GM23338 (cell line): ENCODE results near the gene SND1. TPM values are rescaled to one million over a fixed set of nuclear protein-coding genes. Genes with fewer than 3 reads are reported as not detected.

Experiments
- ATAC-seq: fragments of 200-7000 bp; cut with Tn5 transposase; 3 replicates; pipeline ENCODE4 v1.9.1; 2020
- DNase-seq: peaks from one replicate; pipeline ENCODE4 v3.0.0-alpha.2; 2015; ENCODE audit warnings: low spot score
- H2AFZ ChIP-seq: fragments of 200-600 bp; sonication (generic); 2 replicates; pipeline ENCODE4 v1.8.0; 2016; ENCODE audit warnings: antibody characterized with exemption, mild to moderate bottlenecking, moderate library complexity
- H3F3A ChIP-seq: fragments of 200-600 bp; sonication (generic); replicated peaks from 2 replicates; pipeline ENCODE4 v1.8.0; 2017; ENCODE audit warnings: antibody characterized with exemption, mixed run types, low read depth
- H3K27ac ChIP-seq: fragments of 200-600 bp; sonication (generic); 2 replicates; pipeline ENCODE4 v1.6.1; 2016; ENCODE audit warnings: low read depth
- H3K27me3 ChIP-seq: fragments of 200-600 bp; sonication (generic); 2 replicates; pipeline ENCODE4 v1.8.0; 2016; ENCODE audit warnings: mild to moderate bottlenecking, mixed run types, moderate library complexity; ENCODE audit not compliant: insufficient read depth
- H3K36me3 ChIP-seq: fragments of 200-600 bp; sonication (generic); 2 replicates; pipeline ENCODE4 v1.8.0; 2016; ENCODE audit warnings: mild to moderate bottlenecking; ENCODE audit not compliant: insufficient read depth
- H3K4me1 ChIP-seq: fragments of 200-600 bp; sonication (generic); 2 replicates; pipeline ENCODE4 v1.8.0; 2016; ENCODE audit warnings: mild to moderate bottlenecking, moderate library complexity; ENCODE audit not compliant: insufficient read depth
- H3K4me2 ChIP-seq: fragments of 200-600 bp; sonication (generic); 2 replicates; pipeline ENCODE4 v1.7.1; 2017; ENCODE audit warnings: mixed run types
- H3K4me3 ChIP-seq: fragments of 200-600 bp; sonication (generic); 2 replicates; pipeline ENCODE4 v1.6.1; 2016; ENCODE audit warnings: mixed run types
- H3K79me2 ChIP-seq: fragments of 200-600 bp; sonication (generic); replicated peaks from 2 replicates; pipeline ENCODE4 v1.8.0; 2017; ENCODE audit warnings: mild to moderate bottlenecking; ENCODE audit not compliant: insufficient read depth
- H3K9me2 ChIP-seq: fragments of 200-600 bp; sonication (generic); 2 replicates; pipeline ENCODE4 v1.8.0; 2017; ENCODE audit not compliant: insufficient read depth
- H4K20me1 ChIP-seq: fragments of 200-600 bp; sonication (generic); replicated peaks from 2 replicates; pipeline ENCODE4 v1.8.0; 2017; ENCODE audit warnings: mild to moderate bottlenecking; ENCODE audit not compliant: insufficient read depth
- H3K27ac Mint-ChIP-seq: 2 replicates; pipeline ENCODE4 v1.8.0; 2020; ENCODE audit warnings: inconsistent platforms, mild to moderate bottlenecking, moderate library complexity, mixed read lengths
- H3K27me3 Mint-ChIP-seq: 3 replicates; pipeline ENCODE4 v1.8.0; 2022; ENCODE audit warnings: low read depth, mild to moderate bottlenecking, moderate library complexity, mixed read lengths, inconsistent platforms; ENCODE audit not compliant: insufficient read depth, poor library complexity
- H3K36me3 Mint-ChIP-seq: 3 replicates; pipeline ENCODE4 v1.8.0; 2021; ENCODE audit warnings: low read depth, mild to moderate bottlenecking, inconsistent platforms, moderate library complexity, mixed read lengths
- H3K4me1 Mint-ChIP-seq: 3 replicates; pipeline ENCODE4 v1.8.0; 2020; ENCODE audit warnings: mild to moderate bottlenecking, inconsistent platforms, mixed read lengths
- H3K4me3 Mint-ChIP-seq: 3 replicates; pipeline ENCODE4 v1.8.0; 2021; ENCODE audit warnings: moderate library complexity, mild to moderate bottlenecking, inconsistent platforms, mixed read lengths
- H3K9me3 Mint-ChIP-seq: 3 replicates; pipeline ENCODE4 v1.8.0; 2020; ENCODE audit warnings: moderate library complexity, mild to moderate bottlenecking, inconsistent platforms, mixed read lengths
- CREB1 ChIP-seq: fragments of 250-450 bp; sonication (Bioruptor Pico); IDR thresholded peaks from 2 replicates; pipeline ENCODE4 v1.5.0; 2020; ENCODE audit warnings: low read depth, mild to moderate bottlenecking, moderate library complexity
- CTCF ChIP-seq, 2 experiments: fragments of 200-600 bp in 1 of 2; sonication (generic) in 1 of 2; conservative IDR thresholded peaks; 2 replicates each; pipeline versions ENCODE4 v1.5.1 to v1.6.1; 2016 to 2017; ENCODE audit warnings: antibody characterized with exemption in 2 of 2, low read depth in 2 of 2, mild to moderate bottlenecking in 2 of 2, moderate library complexity in 1 of 2
- EZH2 ChIP-seq: fragments of 200-600 bp; sonication (generic); IDR thresholded peaks from one replicate; pipeline ENCODE4 v1.8.0; 2017; ENCODE audit warnings: antibody characterized with exemption, mild to moderate bottlenecking, low read depth; ENCODE audit not compliant: unreplicated experiment
- NANOG ChIP-seq: IDR thresholded peaks from 2 replicates; pipeline ENCODE4 v1.6.1; 2016; ENCODE audit warnings: antibody characterized with exemption, borderline replicate concordance
- POLR2AphosphoS5 ChIP-seq: IDR thresholded peaks from 2 replicates; pipeline ENCODE4 v1.6.1; 2016; ENCODE audit warnings: antibody characterized with exemption, low read depth
- STAT1 ChIP-seq: IDR thresholded peaks from one replicate; pipeline ENCODE4 v1.6.1; 2016; ENCODE audit warnings: antibody characterized with exemption; ENCODE audit not compliant: unreplicated experiment
- ZNF114 ChIP-seq: fragments of 250-450 bp; sonication (Bioruptor Pico); IDR thresholded peaks from 2 replicates; pipeline ENCODE4 v1.5.0; 2020; ENCODE audit warnings: mild to moderate bottlenecking, moderate library complexity
- ZNF331 ChIP-seq: fragments of 250-450 bp; sonication (Bioruptor Pico); IDR thresholded peaks from 2 replicates; pipeline ENCODE4 v1.5.0; 2020; ENCODE audit warnings: low read depth, mild to moderate bottlenecking, moderate library complexity
- polyA plus RNA-seq: library from polyadenylated mRNA; unstranded; fragments of >200 nt; fragmentation: Nextera tagmentation; extraction: Ambion mirVana; gene quantifications from 2 replicates; pipeline ENCODE4 v1.2.1, GENCODE V29; 2016
- total RNA-seq: library from RNA; depleted of rRNA; stranded (reverse); fragments of >200 nt; shearing (Covaris generic); gene quantifications from 2 replicates; pipeline ENCODE4 v1.2.3, GENCODE V29; 2014
- TF ChIP-seq, protein P1 (sequence below): IDR thresholded peaks from one replicate; pipeline ENCODE4 v1.6.1; 2018; ENCODE audit warnings: antibody characterized with exemption; ENCODE audit not compliant: unreplicated experiment
- TF ChIP-seq, protein P2 (sequence below): fragments of 250-450 bp; sonication (Bioruptor Pico); IDR thresholded peaks from 2 replicates; pipeline ENCODE4 v1.5.0; 2020; ENCODE audit warnings: mild to moderate bottlenecking, moderate library complexity

SND1 gene
- total and polyA plus RNA-seq, 2 experiments from 2014 or later: 107 to 254 TPM

- no peak overlapping the region for H3K27ac Mint-ChIP-seq
- ATAC-seq (no peak), DNase-seq (no peak)
- Histone ChIP-seq H3K36me3 (no peaks in the 10 kb centered on the region), H4K20me1 (no peaks in the 10 kb centered on the region), H3K9me2 (no peaks in the 10 kb centered on the region), H3F3A (0 out of 2 replicates have a peak, but pooled peaks cover 2% of the 10 kb centered on the region), H3K27ac (no peak overlapping the region), H3K4me3 (no peak overlapping the region), H2AFZ (no peak overlapping the region), H3K4me1 (no peaks in the 10 kb centered on the region), H3K27me3 (peaks cover 7% of the 10 kb centered on the region), H3K4me2 (no peak overlapping the region), H3K79me2 (no peaks in the 10 kb centered on the region)
- no peaks in the 10 kb centered on the region for H3K9me3 Mint-ChIP-seq
- no peaks in the 10 kb centered on the region for H3K36me3 Mint-ChIP-seq
- H3K27me3 Mint-ChIP-seq: peaks cover 16% of the 10 kb centered on the region
- H3K4me3 Mint-ChIP-seq: no peak overlapping the region
- TF ChIP-seq ZNF114 (CRISPR knock-in tag) (no peak), ZNF331 (CRISPR knock-in tag) (no peak), CTCF (conservative IDR thresholded peaks at IDR 0.05; ENCODE audit: low read depth in 2 of 2) (no peak), CREB1 (CRISPR knock-in tag) (no peak), STAT1 (no peak), NANOG (no peak), POLR2AphosphoS5 (no peak), EZH2 (no peak)
- TF ChIP-seq, protein P1, sequence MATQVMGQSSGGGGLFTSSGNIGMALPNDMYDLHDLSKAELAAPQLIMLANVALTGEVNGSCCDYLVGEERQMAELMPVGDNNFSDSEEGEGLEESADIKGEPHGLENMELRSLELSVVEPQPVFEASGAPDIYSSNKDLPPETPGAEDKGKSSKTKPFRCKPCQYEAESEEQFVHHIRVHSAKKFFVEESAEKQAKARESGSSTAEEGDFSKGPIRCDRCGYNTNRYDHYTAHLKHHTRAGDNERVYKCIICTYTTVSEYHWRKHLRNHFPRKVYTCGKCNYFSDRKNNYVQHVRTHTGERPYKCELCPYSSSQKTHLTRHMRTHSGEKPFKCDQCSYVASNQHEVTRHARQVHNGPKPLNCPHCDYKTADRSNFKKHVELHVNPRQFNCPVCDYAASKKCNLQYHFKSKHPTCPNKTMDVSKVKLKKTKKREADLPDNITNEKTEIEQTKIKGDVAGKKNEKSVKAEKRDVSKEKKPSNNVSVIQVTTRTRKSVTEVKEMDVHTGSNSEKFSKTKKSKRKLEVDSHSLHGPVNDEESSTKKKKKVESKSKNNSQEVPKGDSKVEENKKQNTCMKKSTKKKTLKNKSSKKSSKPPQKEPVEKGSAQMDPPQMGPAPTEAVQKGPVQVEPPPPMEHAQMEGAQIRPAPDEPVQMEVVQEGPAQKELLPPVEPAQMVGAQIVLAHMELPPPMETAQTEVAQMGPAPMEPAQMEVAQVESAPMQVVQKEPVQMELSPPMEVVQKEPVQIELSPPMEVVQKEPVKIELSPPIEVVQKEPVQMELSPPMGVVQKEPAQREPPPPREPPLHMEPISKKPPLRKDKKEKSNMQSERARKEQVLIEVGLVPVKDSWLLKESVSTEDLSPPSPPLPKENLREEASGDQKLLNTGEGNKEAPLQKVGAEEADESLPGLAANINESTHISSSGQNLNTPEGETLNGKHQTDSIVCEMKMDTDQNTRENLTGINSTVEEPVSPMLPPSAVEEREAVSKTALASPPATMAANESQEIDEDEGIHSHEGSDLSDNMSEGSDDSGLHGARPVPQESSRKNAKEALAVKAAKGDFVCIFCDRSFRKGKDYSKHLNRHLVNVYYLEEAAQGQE: no peak
- TF ChIP-seq, protein P2, sequence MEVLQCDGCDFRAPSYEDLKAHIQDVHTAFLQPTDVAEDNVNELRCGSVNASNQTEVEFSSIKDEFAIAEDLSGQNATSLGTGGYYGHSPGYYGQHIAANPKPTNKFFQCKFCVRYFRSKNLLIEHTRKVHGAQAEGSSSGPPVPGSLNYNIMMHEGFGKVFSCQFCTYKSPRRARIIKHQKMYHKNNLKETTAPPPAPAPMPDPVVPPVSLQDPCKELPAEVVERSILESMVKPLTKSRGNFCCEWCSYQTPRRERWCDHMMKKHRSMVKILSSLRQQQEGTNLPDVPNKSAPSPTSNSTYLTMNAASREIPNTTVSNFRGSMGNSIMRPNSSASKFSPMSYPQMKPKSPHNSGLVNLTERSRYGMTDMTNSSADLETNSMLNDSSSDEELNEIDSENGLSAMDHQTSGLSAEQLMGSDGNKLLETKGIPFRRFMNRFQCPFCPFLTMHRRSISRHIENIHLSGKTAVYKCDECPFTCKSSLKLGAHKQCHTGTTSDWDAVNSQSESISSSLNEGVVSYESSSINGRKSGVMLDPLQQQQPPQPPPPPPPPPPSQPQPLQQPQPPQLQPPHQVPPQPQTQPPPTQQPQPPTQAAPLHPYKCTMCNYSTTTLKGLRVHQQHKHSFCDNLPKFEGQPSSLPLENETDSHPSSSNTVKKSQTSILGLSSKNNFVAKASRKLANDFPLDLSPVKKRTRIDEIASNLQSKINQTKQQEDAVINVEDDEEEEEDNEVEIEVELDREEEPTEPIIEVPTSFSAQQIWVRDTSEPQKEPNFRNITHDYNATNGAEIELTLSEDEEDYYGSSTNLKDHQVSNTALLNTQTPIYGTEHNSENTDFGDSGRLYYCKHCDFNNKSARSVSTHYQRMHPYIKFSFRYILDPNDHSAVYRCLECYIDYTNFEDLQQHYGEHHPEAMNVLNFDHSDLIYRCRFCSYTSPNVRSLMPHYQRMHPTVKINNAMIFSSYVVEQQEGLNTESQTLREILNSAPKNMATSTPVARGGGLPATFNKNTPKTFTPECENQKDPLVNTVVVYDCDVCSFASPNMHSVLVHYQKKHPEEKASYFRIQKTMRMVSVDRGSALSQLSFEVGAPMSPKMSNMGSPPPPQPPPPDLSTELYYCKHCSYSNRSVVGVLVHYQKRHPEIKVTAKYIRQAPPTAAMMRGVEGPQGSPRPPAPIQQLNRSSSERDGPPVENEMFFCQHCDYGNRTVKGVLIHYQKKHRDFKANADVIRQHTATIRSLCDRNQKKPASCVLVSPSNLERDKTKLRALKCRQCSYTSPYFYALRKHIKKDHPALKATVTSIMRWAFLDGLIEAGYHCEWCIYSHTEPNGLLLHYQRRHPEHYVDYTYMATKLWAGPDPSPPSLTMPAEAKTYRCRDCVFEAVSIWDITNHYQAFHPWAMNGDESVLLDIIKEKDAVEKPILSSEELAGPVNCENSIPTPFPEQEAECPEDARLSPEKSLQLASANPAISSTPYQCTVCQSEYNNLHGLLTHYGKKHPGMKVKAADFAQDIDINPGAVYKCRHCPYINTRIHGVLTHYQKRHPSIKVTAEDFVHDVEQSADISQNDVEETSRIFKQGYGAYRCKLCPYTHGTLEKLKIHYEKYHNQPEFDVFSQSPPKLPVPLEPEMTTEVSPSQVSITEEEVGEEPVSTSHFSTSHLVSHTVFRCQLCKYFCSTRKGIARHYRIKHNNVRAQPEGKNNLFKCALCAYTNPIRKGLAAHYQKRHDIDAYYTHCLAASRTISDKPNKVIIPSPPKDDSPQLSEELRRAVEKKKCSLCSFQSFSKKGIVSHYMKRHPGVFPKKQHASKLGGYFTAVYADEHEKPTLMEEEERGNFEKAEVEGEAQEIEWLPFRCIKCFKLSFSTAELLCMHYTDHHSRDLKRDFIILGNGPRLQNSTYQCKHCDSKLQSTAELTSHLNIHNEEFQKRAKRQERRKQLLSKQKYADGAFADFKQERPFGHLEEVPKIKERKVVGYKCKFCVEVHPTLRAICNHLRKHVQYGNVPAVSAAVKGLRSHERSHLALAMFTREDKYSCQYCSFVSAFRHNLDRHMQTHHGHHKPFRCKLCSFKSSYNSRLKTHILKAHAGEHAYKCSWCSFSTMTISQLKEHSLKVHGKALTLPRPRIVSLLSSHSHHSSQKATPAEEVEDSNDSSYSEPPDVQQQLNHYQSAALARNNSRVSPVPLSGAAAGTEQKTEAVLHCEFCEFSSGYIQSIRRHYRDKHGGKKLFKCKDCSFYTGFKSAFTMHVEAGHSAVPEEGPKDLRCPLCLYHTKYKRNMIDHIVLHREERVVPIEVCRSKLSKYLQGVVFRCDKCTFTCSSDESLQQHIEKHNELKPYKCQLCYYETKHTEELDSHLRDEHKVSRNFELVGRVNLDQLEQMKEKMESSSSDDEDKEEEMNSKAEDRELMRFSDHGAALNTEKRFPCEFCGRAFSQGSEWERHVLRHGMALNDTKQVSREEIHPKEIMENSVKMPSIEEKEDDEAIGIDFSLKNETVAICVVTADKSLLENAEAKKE (CRISPR knock-in tag): no peak
- H3K4me1 Mint-ChIP-seq: peaks cover 5% of the 10 kb centered on the region
Observed at GRCh38 chr7:128114806-128115205, 462.8 kb downstream of the SND1 start.
